NCI-H1092 (cell line): Measurements from ENCODE around the gene OTUD1.

Experiments
- DNase-seq: peaks from one replicate; lab custom pipeline; 2025; lab: John Stamatoyannopoulos, UW

OTUD1 gene

DNA sequence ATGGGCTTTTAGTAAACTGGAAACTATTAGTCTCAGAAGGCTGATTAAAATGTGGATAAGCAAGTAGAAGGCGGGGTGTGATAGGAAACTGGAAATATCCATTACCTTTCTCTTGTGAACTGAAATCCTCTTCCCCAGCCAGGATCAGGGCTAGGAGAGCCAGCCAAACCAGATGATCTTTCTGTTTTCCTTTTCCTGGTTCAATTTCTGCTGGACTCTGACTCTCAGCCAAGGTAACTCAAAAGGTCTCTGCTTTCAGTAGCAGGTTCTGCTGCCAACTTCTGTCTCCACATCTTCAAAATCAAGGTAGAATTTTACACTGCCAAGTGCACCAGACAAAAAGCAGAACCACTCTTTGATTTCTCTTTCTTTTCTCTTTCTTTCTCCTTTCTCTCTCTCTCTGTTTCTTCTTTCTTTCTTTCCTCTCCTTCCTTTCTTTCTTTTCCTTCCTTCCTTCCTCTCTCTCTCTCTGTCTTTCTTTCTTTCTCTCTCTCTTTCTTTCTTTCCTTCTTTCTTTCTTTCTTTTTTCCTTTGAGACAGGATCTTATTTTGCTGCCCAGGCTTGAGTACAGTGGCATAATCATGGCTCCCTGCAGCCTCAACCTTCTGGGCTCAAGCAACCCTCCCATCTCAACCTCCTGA, 30.8 kb downstream of the OTUD1 start:
- no peak for DNase-seq

DNA sequence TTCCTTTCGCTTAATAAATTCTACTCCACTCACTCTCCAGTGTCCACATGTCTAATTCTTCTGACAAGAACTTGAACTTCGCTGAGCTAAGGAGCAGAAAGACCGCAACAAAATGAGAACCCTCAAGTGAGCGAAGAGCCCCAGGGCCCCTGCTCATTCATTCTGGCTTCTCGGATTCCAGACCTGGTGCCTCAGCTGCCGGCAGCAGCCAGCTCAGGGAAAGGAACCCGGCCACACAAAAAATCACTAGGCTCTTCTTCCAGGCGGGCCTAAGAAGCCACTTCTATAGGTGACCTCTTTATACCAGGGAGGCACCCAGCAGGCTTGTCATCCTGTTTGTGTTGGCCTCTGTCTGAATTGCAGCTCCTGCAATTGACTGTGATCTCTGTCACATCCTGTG, 33.3 kb downstream of the OTUD1 start:
- DNase-seq: no peak

DNA sequence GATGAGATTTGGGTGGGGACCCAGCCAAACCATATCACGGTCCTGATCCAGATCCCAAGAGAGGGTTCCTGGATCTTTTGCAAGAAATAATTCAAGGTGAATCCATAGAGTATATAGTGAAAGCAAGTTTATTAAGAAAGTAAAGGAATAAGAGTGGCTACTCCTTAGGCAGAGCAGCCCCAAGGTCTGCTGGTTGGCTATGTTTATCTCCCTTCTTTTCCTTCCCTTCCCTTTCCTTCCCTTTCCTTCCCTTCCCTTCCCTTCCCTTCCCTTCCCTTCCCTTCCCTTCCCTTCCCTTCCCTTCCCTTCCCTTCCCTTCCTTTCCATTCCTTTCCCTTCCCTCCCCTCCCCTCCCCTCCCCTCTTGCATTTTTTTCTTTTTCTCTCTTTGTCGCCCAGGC, 35.2 kb downstream of the OTUD1 start:
- no peak for DNase-seq

DNA sequence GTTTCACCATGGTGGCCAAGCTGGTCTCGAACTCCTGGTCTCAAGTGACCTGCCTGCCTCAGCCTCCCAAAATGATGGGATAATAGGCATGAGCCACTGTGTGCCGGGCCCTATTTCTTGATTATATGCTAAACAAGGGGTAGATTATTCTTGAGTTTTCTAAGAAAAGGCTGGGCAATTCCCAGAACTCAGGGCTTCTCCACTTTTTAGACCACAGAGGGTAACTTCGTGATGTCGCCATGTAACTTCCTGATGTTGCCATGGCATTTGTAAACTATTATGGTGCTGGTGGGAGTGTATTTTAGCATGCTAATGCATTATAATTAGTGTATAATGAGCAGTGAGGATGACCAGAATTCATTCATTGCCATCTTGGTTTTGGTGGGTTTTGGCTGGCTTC, 35.8 kb downstream of the OTUD1 start:
- DNase-seq: no peak

DNA sequence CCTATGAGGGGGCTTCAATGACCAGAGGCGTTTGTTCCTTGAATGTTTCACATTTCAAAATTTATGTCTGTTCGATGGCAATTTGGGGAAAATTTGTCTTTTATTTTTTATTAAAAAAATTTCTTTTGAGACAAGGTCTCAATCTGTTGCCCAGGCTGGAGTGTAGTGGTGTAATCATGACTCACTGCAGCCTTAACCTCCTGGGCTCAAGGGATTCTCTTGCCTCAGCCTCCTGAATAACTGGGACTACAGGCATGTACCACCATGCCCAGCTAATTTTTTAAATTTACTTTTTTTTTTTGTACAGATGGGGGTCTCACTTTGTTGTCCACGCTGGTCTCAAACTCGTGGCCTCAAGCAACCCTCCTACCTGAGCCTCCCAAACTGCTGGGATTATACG, 39.7 kb downstream of the OTUD1 start:
- no peak for DNase-seq

DNA sequence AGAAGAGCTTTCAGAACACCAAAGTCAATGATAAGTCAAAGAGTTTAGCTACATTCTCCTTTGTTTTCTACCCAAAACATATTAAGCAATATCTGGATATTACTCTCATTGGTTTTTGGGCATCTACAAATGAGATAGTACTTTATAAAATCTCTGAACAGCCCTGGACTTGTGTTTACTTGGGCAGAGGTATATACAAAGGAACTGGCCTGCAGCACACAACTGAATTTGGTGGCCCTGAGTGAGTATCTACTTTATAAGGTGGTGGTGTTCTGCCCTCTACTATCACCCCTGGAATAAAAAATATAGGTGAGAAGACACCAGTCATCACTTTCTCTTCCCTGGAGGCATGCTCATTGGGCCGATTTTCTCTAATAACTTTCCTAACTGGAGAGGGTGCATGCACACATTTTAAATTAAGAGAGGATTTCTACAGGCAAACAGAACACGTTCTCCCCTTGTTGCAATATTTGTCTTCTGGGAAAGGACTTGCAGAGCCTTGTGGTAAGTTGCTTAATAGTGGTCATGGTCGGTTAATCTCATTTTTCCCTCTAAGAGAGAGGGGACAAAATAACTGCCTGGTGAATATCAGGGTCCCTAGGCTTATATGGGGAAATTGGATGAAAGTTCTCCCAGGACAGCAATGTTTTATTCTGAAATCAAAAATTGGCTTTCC, 41.1 kb downstream of the OTUD1 start:
- no peak for DNase-seq

DNA sequence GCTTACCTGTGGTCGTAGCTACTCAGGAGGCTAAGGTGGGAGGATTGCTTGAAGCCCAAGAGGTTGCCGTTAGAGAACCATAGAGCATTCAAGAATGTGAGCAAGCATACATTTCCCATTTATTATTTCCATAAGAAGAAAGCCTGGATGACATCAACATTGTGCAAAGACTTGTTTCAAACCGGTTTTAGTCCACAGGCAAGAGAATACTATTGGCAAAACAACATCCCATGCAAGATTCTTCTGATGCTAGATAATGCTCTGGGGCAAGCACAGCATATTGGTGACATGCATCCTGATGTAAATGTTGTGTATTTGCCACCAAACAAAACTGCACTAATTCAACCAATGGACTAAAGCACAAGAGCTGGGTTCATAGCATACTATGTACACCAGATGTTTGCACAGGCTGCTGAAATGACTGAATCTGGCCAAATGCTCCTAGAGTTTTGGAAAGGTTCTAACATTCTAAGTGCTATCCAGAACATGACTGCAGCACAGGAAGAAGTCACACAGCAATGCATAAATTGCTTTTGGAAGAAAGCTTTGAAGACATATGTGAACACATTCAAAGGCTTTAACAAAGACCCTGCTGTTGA, 42.6 kb downstream of the OTUD1 start:
- DNase-seq: no peak

DNA sequence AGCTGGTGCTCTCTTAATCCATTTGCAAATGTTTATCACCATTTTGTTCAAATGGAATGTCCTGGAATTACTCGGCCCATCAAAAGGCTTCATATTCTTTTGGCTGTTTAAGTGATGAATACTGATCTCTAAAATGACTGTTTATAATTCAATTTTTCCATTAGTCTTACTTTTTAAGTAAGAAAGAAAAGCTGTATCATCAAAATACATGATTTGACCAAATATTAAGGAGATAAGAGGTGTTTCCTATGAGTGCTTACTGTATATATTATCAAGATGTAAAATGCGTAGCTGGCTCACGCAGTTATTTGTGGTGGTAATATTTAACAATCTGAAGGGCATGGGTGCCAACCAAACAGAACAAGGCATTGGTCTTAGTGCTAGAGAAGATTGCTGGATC, 51.2 kb downstream of the OTUD1 start:
- no peak for DNase-seq
